Calu3 (cell line): Measurements from ENCODE around the gene SCUBE3. TPM values are rescaled to one million over a fixed set of nuclear protein-coding genes. Genes with fewer than 3 reads are reported as not detected.

Experiments
- BruUV-seq: library from RNA; stranded (reverse); fragments of 400-500 nt; replicated peaks from 2 replicates; lab custom pipeline; 2021; lab: Mats Ljungman, UMichigan
- CTCF ChIA-PET: fragments of 300-600 bp; sonication (Branson Sonifier 250); formaldehyde crosslinking; loops from one replicate; lab custom pipeline; 2022; ENCODE audit warnings: antibody characterized with exemption; lab: Charles Lee
- DNase-seq: peaks from one replicate; pipeline ENCODE4 v3.0.0; 2022
- H3K27ac Mint-ChIP-seq: one replicate; pipeline ENCODE4 v1.8.0; 2022; ENCODE audit warnings: mixed read lengths; ENCODE audit not compliant: unreplicated experiment
- H3K27me3 Mint-ChIP-seq: one replicate; pipeline ENCODE4 v1.8.0; 2022; ENCODE audit warnings: mixed read lengths; ENCODE audit not compliant: unreplicated experiment
- H3K36me3 Mint-ChIP-seq: one replicate; pipeline ENCODE4 v1.8.0; 2022; ENCODE audit warnings: mild to moderate bottlenecking, moderate library complexity, mixed read lengths; ENCODE audit not compliant: insufficient read depth, unreplicated experiment
- H3K4me1 Mint-ChIP-seq: one replicate; pipeline ENCODE4 v1.8.0; 2022; ENCODE audit warnings: mild to moderate bottlenecking, low read depth, mixed read lengths; ENCODE audit not compliant: unreplicated experiment
- H3K4me3 Mint-ChIP-seq: one replicate; pipeline ENCODE4 v1.8.0; 2022; ENCODE audit warnings: mild to moderate bottlenecking, low read depth, moderate library complexity, mixed read lengths; ENCODE audit not compliant: unreplicated experiment
- H3K9me3 Mint-ChIP-seq: one replicate; pipeline ENCODE4 v1.8.0; 2022; ENCODE audit warnings: low read depth, mixed read lengths; ENCODE audit not compliant: unreplicated experiment
- intact Hi-C: fragments of 100-400 bp; cut with micrococcal nuclease; formaldehyde crosslinking; loops from one replicate; pipeline ENCODE4 v1.10.0; 2022; ENCODE audit not compliant: unreplicated experiment
- total RNA-seq: library from RNA; stranded (reverse); gene quantifications from 2 replicates; pipeline ENCODE4 v1.2.3, GENCODE V29; 2022
- TF ChIP-seq, protein P1 (sequence below): fragments of 200-600 bp; IDR thresholded peaks from one replicate; pipeline ENCODE4 v1.8.0; 2022; ENCODE audit warnings: antibody characterized with exemption; ENCODE audit not compliant: unreplicated experiment

Gene SCUBE3
- total RNA-seq, 1 experiment from 2014 or later, result 0.47 TPM

DNA sequence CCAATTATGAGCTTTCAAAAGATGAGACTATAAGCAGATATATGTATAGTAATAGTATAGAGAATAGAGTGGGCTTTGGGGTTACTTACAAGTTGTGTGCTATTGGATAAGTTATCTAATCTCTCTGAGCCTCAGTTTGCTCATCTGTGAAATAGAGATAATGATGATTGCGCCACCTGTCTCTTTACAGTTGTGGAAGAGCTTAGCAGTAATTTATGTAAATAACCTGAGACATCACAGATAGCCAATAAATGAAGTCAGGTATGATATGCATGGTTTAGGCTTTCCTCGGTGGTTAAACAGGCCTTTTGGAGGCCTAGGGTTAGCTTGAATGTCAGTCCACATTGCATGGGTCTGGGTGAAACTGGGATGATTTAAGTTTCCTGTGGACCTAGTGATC, 29.8 kb upstream of the SCUBE3 start:
- Mint-ChIP-seq H3K27ac (no peak overlapping the region), H3K36me3 (peaks cover 11% of the 10 kb centered on the region), H3K9me3 (no peaks in the 10 kb centered on the region), H3K4me3 (no peak overlapping the region), H3K27me3 (no peaks in the 10 kb centered on the region), H3K4me1 (peaks cover 60% of the 10 kb centered on the region)
- TF ChIP-seq, protein P1, sequence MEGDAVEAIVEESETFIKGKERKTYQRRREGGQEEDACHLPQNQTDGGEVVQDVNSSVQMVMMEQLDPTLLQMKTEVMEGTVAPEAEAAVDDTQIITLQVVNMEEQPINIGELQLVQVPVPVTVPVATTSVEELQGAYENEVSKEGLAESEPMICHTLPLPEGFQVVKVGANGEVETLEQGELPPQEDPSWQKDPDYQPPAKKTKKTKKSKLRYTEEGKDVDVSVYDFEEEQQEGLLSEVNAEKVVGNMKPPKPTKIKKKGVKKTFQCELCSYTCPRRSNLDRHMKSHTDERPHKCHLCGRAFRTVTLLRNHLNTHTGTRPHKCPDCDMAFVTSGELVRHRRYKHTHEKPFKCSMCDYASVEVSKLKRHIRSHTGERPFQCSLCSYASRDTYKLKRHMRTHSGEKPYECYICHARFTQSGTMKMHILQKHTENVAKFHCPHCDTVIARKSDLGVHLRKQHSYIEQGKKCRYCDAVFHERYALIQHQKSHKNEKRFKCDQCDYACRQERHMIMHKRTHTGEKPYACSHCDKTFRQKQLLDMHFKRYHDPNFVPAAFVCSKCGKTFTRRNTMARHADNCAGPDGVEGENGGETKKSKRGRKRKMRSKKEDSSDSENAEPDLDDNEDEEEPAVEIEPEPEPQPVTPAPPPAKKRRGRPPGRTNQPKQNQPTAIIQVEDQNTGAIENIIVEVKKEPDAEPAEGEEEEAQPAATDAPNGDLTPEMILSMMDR, result no peak
- BruUV-seq, result no TSS peak
- intact Hi-C loops, result no loop called here
- CTCF ChIA-PET, result interaction anchor here (0.6 kb wide), 2 partner anchors 67 to 969 kb away, joined by 3 to 4 read pairs; no protein-coding TSS in a partner anchor
- no peak for DNase-seq

- Mint-ChIP-seq H3K9me3 (no peaks in the 10 kb centered on the region), H3K4me1 (peaks cover 59% of the 10 kb centered on the region), H3K4me3 (no peak overlapping the region), H3K27ac (peak overlapping the region; percentile 15), H3K36me3 (peaks cover 11% of the 10 kb centered on the region), H3K27me3 (no peaks in the 10 kb centered on the region)
- TF ChIP-seq, protein P1, result no peak
- BruUV-seq, result no TSS peak
- intact Hi-C loops, result no loop called here
- DNase-seq, result no peak
- CTCF ChIA-PET, result interaction anchor here (0.6 to 1.7 kb wide), 12 partner anchors 8 to 970 kb away, joined by 3 to 12 read pairs (median 5); no protein-coding TSS in a partner anchor
Measured at GRCh38 chr6:35184580-35185301, 29.0 kb upstream of the SCUBE3 start.

GRCh38 chr6:35185302-35185681, 28.5 kb upstream of the SCUBE3 start:
- intact Hi-C loops, result no loop called here
- CTCF ChIA-PET, result interaction anchor here (0.6 to 1.7 kb wide), 11 partner anchors 9 to 770 kb away, joined by 3 to 12 read pairs (median 5); no protein-coding TSS in a partner anchor
- peak; percentile 67 for DNase-seq
- Mint-ChIP-seq H3K9me3 (no peaks in the 10 kb centered on the region), H3K4me1 (peaks cover 53% of the 10 kb centered on the region), H3K4me3 (no peak overlapping the region), H3K27me3 (no peaks in the 10 kb centered on the region), H3K27ac (peak overlapping the region; percentile 15), H3K36me3 (peaks cover 11% of the 10 kb centered on the region)
- TF ChIP-seq, protein P1, result no peak
- BruUV-seq, result no TSS peak

- TF ChIP-seq, protein P1, result no peak
- Mint-ChIP-seq H3K9me3 (no peaks in the 10 kb centered on the region), H3K36me3 (peaks cover 11% of the 10 kb centered on the region), H3K4me1 (peaks cover 46% of the 10 kb centered on the region), H3K4me3 (no peak overlapping the region), H3K27ac (peak overlapping the region; percentile 15), H3K27me3 (no peaks in the 10 kb centered on the region)
- no peak for DNase-seq
- no TSS peak for BruUV-seq
- intact Hi-C loops, result no loop called here
- CTCF ChIA-PET, result interaction anchor here (1.2 to 1.7 kb wide), 5 partner anchors 9 to 57 kb away, joined by 3 to 12 read pairs (median 5); no protein-coding TSS in a partner anchor
Measured at GRCh38 chr6:35185971-35186370, 27.8 kb upstream of the SCUBE3 start.
